HepG2 (cell line): Measurements from ENCODE around the gene USP5. TPM values are rescaled to one million over a fixed set of nuclear protein-coding genes. Genes with fewer than 3 reads are reported as not detected.

ENCODE experiments used
- ATAC-seq: fragments of 200-7000 bp; cut with Tn5 transposase; 3 replicates; pipeline ENCODE4 v1.9.1; 2020; ENCODE audit warnings: mild to moderate bottlenecking, moderate library complexity
- BruUV-seq: library from RNA; stranded (reverse); fragments of 400-500 nt; replicated peaks from 2 replicates; lab custom pipeline; 2021; lab: Mats Ljungman, UMichigan
- CTCF ChIA-PET: fragments of 300-600 bp; formaldehyde crosslinking; extraction: SDS; loops from one replicate; lab custom pipeline; 2021; ENCODE audit warnings: low total read pairs, inconsistent platforms, low intra/inter-chr PET ratio; lab: Yijun Ruan, JAX
- POLR2A ChIA-PET: fragments of 350-600 bp; sonication (Branson Sonifier 250); formaldehyde crosslinking; loops from one replicate; lab custom pipeline; 2020; ENCODE audit warnings: antibody characterized with exemption, inconsistent platforms; lab: Yijun Ruan, JAX
- DNase-seq: peaks from one replicate; pipeline ENCODE4 v3.0.0-alpha.2; 2015; ENCODE audit warnings: low spot score
- FAIRE-seq: peaks from 3 replicates; lab custom pipeline; 2011; peaks lifted over from hg19 to GRCh38; lab: Jason Lieb, UNC
- H2AFZ ChIP-seq: one replicate; pipeline ENCODE4 v1.6.1; 2011; ENCODE audit warnings: low read length, inconsistent platforms
- H3K27ac ChIP-seq: fragments of 300-600 bp; 3 replicates; pipeline ENCODE4 v1.8.0; 2011; ENCODE audit warnings: mixed run types, mild to moderate bottlenecking, mixed read lengths, low read length, inconsistent platforms; ENCODE audit not compliant: insufficient read depth; ENCODE audit errors: extremely low read length
- H3K27me3 ChIP-seq, 2 experiments: fragments of 200-600 bp in 1 of 2; 2 replicates in 1 of 2; 3 replicates in 1 of 2; pipeline versions ENCODE4 v1.6.0 to v1.8.0; 2011; ENCODE audit warnings: low read length in 2 of 2, mild to moderate bottlenecking in 2 of 2, moderate library complexity in 2 of 2, inconsistent platforms in 1 of 2; ENCODE audit not compliant: insufficient read depth in 2 of 2, control insufficient read depth in 1 of 2
- H3K36me3 ChIP-seq, 2 experiments: fragments of 200-600 bp in 1 of 2; replicated peaks in 1 of 2; 2 replicates in 1 of 2; 3 replicates in 1 of 2; pipeline versions ENCODE4 v1.5.1 to v1.8.0; 2011; ENCODE audit warnings: low read length in 2 of 2, inconsistent platforms in 1 of 2; ENCODE audit not compliant: insufficient read depth in 2 of 2, control insufficient read depth in 1 of 2
- H3K4me1 ChIP-seq: 2 replicates; pipeline ENCODE4 v1.5.1; 2012; ENCODE audit warnings: low read length, inconsistent platforms; ENCODE audit not compliant: insufficient read depth
- H3K4me2 ChIP-seq: 2 replicates; pipeline ENCODE4 v1.6.0; 2011; ENCODE audit warnings: low read depth, low read length, inconsistent platforms
- H3K4me3 ChIP-seq, 3 experiments: fragments of 200-600 bp in 1 of 3; sonication (generic), shearing (Covaris generic) in 1 of 3; replicated peaks in 1 of 3; 2 replicates each; pipeline ENCODE4 v1.5.1; 2011 to 2016; ENCODE audit warnings: low read length in 3 of 3, inconsistent platforms in 2 of 3, low read depth in 2 of 3, mild to moderate bottlenecking in 2 of 3, control low read depth in 1 of 3, mixed read lengths in 1 of 3; ENCODE audit not compliant: insufficient read depth in 1 of 3
- H3K79me2 ChIP-seq: one replicate; pipeline ENCODE4 v1.6.1; 2011; ENCODE audit warnings: low read length, inconsistent platforms; ENCODE audit not compliant: insufficient read depth
- H3K9ac ChIP-seq: 2 replicates; pipeline ENCODE4 v1.6.0; 2011; ENCODE audit warnings: mild to moderate bottlenecking, low read depth, low read length, inconsistent platforms; ENCODE audit not compliant: insufficient read depth
- H3K9me3 ChIP-seq: 2 replicates; pipeline ENCODE4 v1.5.1; 2012; ENCODE audit warnings: mild to moderate bottlenecking, low read length
- H4K20me1 ChIP-seq: 2 replicates; pipeline ENCODE4 v1.6.0; 2011; ENCODE audit warnings: inconsistent platforms, mild to moderate bottlenecking, low read length, moderate library complexity; ENCODE audit not compliant: insufficient read depth
- AGO2 ChIP-seq: fragments of 200-400 bp; formaldehyde crosslinking; optimal IDR thresholded peaks from 2 replicates; pipeline ENCODE3; 2017; ENCODE audit warnings: mild to moderate bottlenecking, low read depth, low read length, moderate library complexity
- EP300 ChIP-seq, 3 experiments: sonication (generic) in 1 of 3; formaldehyde crosslinking in 1 of 3; IDR thresholded peaks; 2 replicates each; pipeline versions ENCODE4 v1.5.1 to v1.6.1; 2011 to 2020; ENCODE audit warnings: low read depth in 2 of 3, low read length in 2 of 3, borderline replicate concordance in 1 of 3, improper control_type of control experiment in 1 of 3, mild to moderate bottlenecking in 1 of 3, missing genetic modification reagents in 1 of 3, moderate library complexity in 1 of 3
- HNRNPLL ChIP-seq: fragments of 200-400 bp; formaldehyde crosslinking; IDR thresholded peaks from 2 replicates; pipeline ENCODE4 v1.6.1; 2017; ENCODE audit warnings: mild to moderate bottlenecking, low read depth, low read length; ENCODE audit not compliant: poor library complexity, severe bottlenecking
- KDM2A ChIP-seq: sonication (generic); formaldehyde crosslinking; IDR thresholded peaks from 2 replicates; pipeline ENCODE4 v1.4.0; 2020; ENCODE audit warnings: low read depth, missing genetic modification reagents, borderline replicate concordance
- MYC ChIP-seq: sonication (generic); formaldehyde crosslinking; IDR thresholded peaks from 2 replicates; pipeline ENCODE4 v1.9.0; 2021; ENCODE audit warnings: missing genetic modification reagents, borderline replicate concordance
- TMF1 ChIP-seq: sonication (generic); formaldehyde crosslinking; IDR thresholded peaks from 2 replicates; pipeline ENCODE4 v1.8.1; 2022; ENCODE audit warnings: low read depth, missing genetic modification reagents
- ZC3H13 ChIP-seq: sonication (generic); formaldehyde crosslinking; IDR thresholded peaks from 2 replicates; pipeline ENCODE4 v1.8.1; 2023; ENCODE audit warnings: mild to moderate bottlenecking, missing genetic modification reagents, moderate library complexity
- WGBS: methylation state at CpG from one replicate; pipeline ENCODE4 v1.1.6; 2017; ENCODE audit warnings: low lambda C conversion rate; 5-methylcytosine and 5-hydroxymethylcytosine counted together
- in situ Hi-C: cut with HindIII; loops from 2 replicates; pipeline ENCODE4 v1.10.0; 2017; ENCODE audit warnings: low pct_unique_long_range_greater_than_20kb; ENCODE audit not compliant: extremely low pct_ligation_motif_present
- intact Hi-C: fragments of 100-400 bp; cut with micrococcal nuclease; formaldehyde crosslinking; loops from one replicate; pipeline ENCODE4 v1.10.0; 2022; ENCODE audit not compliant: unreplicated experiment
- polyA plus RNA-seq, 8 experiments: library from polyadenylated mRNA; depleted of rRNA in 3 of 8; stranded (reverse) in 7 of 8; unstranded in 1 of 8; fragments of >200 nt; fragmentation: Illumina TruSeq in 4 of 8; extraction: Trizol in 4 of 8; gene quantifications; 2 replicates each; pipeline versions ENCODE4 v1.2.1 to v1.2.3, GENCODE V29; 2011 to 2016; ENCODE audit warnings: low read depth in 4 of 8, missing spikeins in 1 of 8, mixed read lengths in 1 of 8; ENCODE audit not compliant: insufficient read depth in 1 of 8
- total RNA-seq, 5 experiments: library from RNA; depleted of rRNA; stranded (reverse); fragments of >200 nt; fragmentation: Illumina TruSeq; extraction: Trizol; gene quantifications; 2 replicates each; pipeline ENCODE4 v1.2.3, GENCODE V29; 2016; ENCODE audit warnings: low read depth in 1 of 5

USP5 gene
- total and polyA plus RNA-seq, 2 of the 13 experiments (the other 11 are each of a cell fraction or from before 2014, with no cell fraction given): 39.6 to 56.0 TPM

DNA sequence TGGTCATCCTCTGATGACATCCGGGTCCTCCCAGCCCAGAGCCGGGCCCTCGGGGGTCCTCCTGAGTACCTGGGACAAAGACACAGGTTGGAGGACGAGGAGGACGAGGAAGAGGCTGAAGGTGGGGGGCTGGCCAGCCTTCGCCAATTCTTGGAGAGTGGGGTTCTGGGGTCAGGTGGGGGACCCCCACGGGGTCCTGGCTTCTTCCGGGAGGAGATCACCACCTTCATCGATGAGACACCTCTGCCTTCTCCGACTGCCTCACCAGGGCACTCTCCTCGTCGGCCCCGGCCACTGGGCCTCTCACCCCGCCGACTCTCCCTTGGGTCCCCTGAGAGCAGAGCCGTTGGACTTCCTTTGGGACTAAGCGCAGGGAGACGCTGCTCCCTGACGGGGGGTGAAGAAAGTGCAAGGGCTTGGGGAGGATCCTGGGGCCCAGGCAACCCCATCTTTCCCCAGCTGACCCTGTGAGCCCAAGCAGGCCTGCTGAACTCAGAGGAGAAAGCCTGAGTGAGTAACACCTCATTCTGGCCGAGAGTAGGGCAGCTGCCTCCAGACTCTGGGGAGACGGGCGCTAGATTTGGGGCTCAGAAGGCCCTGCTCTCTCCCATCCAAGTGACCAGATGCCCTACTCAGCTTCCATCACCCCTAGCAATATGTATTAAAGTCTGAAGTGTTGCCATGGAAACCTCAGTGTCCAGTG is 25.1 kb upstream of the USP5 start:
- H4K20me1 ChIP-seq: no peaks in the 10 kb centered on the region
- peaks cover 26% of the 10 kb centered on the region for H3K4me1 ChIP-seq
- intact Hi-C loops: loop anchor here (10.0 kb wide), 1 partner anchor 212 kb away; no protein-coding TSS in a partner anchor
- peaks cover 0 to 2% of the 10 kb centered on the region in 2 experiments; a peak in 1 of 5 replicates for H3K27me3 ChIP-seq
- peak overlapping the region in 1 of 3 experiments; percentile 11; a peak in 1 of 6 replicates for H3K4me3 ChIP-seq
- BruUV-seq: no TSS peak
- no peaks in the 10 kb centered on the region for H3K9me3 ChIP-seq
- 0 out of 2 replicates have a peak overlapping the region, but pooled peaks have one; percentile 0 for H3K9ac ChIP-seq
- H3K27ac ChIP-seq: no peak overlapping the region
- no peak for FAIRE-seq
- CTCF ChIA-PET: interaction anchor here (2.6 kb wide), 1 partner anchor 74 kb away, joined by 34 read pairs; the partner anchor contains the start of gene MLF2
- H3K4me2 ChIP-seq: peak overlapping the region; percentile 65
- WGBS: 91% methylated on average over 21 of the region's 22 CpGs
- TF ChIP-seq AGO2 (peak; percentile 77), KDM2A (CRISPR knock-in tag) (0 out of 2 replicates have a peak, but pooled peaks have one; percentile 3), EP300 (IDR thresholded peaks at IDR 0.05; ENCODE audit: low read depth in 2 of 2, low read length in 2 of 2) (no peak), EP300 (CRISPR knock-in tag; IDR thresholded peaks at IDR 0.05; ENCODE audit: borderline replicate concordance) (0 out of 2 replicates have a peak, but pooled peaks have one; percentile 37), TMF1 (CRISPR knock-in tag) (no peak), HNRNPLL (peak; percentile 31), MYC (CRISPR knock-in tag) (no peak), ZC3H13 (CRISPR knock-in tag) (peak; percentile 29; the same call in 1 of the 2 replicates)
- in situ Hi-C loops: loop anchor here (5.0 kb wide), 1 partner anchor 75 kb away; the partner anchor contains the start of gene MLF2
- H3K79me2 ChIP-seq: peaks cover 16% of the 10 kb centered on the region
- ATAC-seq: no peak
- no peak overlapping the region for H2AFZ ChIP-seq
- no peak for DNase-seq
- H3K36me3 ChIP-seq: peaks cover 9 to 12% of the 10 kb centered on the region in 2 experiments; a peak in 4 of 5 replicates
- POLR2A ChIA-PET: interaction anchor here (2.7 to 4.7 kb wide), 2 partner anchors 60 to 74 kb away, joined by 8 to 20 read pairs; partner anchors contain the start of genes MLF2 and PTMS
